KMS-11 (cell line): ENCODE data around the gene PLA2R1.

ENCODE experiments used
- H2AFZ ChIP-seq: fragments of 200-600 bp; sonication (generic); 2 replicates; pipeline ENCODE4 v1.6.1; 2016; ENCODE audit warnings: antibody characterized with exemption, mixed run types, low read depth
- H3K27ac ChIP-seq: fragments of 200-600 bp; sonication (generic); 2 replicates; pipeline ENCODE4 v1.6.1; 2016; ENCODE audit warnings: mild to moderate bottlenecking, mixed run types
- H3K27me3 ChIP-seq: fragments of 200-600 bp; sonication (generic); 2 replicates; pipeline ENCODE4 v1.6.1; 2017; ENCODE audit warnings: mild to moderate bottlenecking, low read depth, mixed run types, moderate library complexity; ENCODE audit not compliant: insufficient read depth
- H3K36me3 ChIP-seq: fragments of 200-600 bp; sonication (generic); 2 replicates; pipeline ENCODE4 v1.6.1; 2017; ENCODE audit warnings: mild to moderate bottlenecking, mixed run types; ENCODE audit not compliant: insufficient read depth
- H3K4me1 ChIP-seq: fragments of 200-600 bp; sonication (generic); 2 replicates; pipeline ENCODE4 v1.6.1; 2016; ENCODE audit warnings: mild to moderate bottlenecking, low read depth, mixed run types; ENCODE audit not compliant: poor library complexity, severe bottlenecking
- H3K4me2 ChIP-seq: fragments of 200-600 bp; sonication (generic); 2 replicates; pipeline ENCODE4 v1.7.0; 2016; ENCODE audit warnings: mild to moderate bottlenecking, mixed run types
- H3K4me3 ChIP-seq: fragments of 200-600 bp; sonication (generic); IDR thresholded peaks from 2 replicates; pipeline ENCODE4 v1.6.1; 2017; ENCODE audit warnings: low read depth, low read length, mixed read lengths; ENCODE audit not compliant: insufficient read depth
- H3K79me2 ChIP-seq: fragments of 200-600 bp; sonication (generic); 2 replicates; pipeline ENCODE4 v1.6.1; 2016; ENCODE audit warnings: low read depth, mixed run types; ENCODE audit not compliant: insufficient read depth
- H3K9ac ChIP-seq: fragments of 200-600 bp; sonication (generic); 2 replicates; pipeline ENCODE4 v1.6.1; 2016; ENCODE audit warnings: mild to moderate bottlenecking, mixed run types
- H4K20me1 ChIP-seq: fragments of 200-600 bp; sonication (generic); 2 replicates; pipeline ENCODE4 v1.6.1; 2016; ENCODE audit warnings: mild to moderate bottlenecking, mixed run types; ENCODE audit not compliant: insufficient read depth
- TF ChIP-seq, protein P1 (sequence below): fragments of 200-600 bp; sonication (generic); conservative IDR thresholded peaks from 2 replicates; pipeline ENCODE4 v1.6.1; 2017; ENCODE audit warnings: low read depth, mild to moderate bottlenecking, antibody characterized with exemption, low read length, moderate library complexity, mixed read lengths

The PLA2R1 gene

DNA sequence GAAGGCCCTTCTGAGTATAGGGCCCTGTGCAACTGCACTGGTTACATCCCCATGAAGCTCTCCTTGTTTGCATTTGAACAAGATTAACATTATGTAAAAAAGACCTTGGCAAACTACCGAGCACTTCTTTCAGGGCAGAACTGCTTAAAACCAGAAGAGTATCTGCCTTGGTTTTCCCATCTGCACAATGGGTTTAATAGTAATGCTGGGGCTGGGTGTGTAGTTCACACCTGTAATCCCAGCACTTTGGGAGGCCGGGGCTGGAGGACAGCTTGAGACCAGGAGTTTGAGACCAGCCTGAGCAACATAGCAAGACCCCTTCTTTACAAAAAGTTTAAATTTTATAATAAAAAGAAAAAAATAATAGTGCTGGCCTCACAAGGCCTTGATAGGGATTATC is 8.5 kb downstream of the PLA2R1 start:
- H3K4me2 ChIP-seq, result no peak overlapping the region
- H3K27me3 ChIP-seq, result no peaks in the 10 kb centered on the region
- no peak overlapping the region for H3K27ac ChIP-seq
- no peaks in the 10 kb centered on the region for H3K4me1 ChIP-seq
- H3K4me3 ChIP-seq, result no peak overlapping the region
- H3K36me3 ChIP-seq, result no peaks in the 10 kb centered on the region
- no peak overlapping the region for H2AFZ ChIP-seq
- no peak overlapping the region for H3K9ac ChIP-seq
- TF ChIP-seq, protein P1, sequence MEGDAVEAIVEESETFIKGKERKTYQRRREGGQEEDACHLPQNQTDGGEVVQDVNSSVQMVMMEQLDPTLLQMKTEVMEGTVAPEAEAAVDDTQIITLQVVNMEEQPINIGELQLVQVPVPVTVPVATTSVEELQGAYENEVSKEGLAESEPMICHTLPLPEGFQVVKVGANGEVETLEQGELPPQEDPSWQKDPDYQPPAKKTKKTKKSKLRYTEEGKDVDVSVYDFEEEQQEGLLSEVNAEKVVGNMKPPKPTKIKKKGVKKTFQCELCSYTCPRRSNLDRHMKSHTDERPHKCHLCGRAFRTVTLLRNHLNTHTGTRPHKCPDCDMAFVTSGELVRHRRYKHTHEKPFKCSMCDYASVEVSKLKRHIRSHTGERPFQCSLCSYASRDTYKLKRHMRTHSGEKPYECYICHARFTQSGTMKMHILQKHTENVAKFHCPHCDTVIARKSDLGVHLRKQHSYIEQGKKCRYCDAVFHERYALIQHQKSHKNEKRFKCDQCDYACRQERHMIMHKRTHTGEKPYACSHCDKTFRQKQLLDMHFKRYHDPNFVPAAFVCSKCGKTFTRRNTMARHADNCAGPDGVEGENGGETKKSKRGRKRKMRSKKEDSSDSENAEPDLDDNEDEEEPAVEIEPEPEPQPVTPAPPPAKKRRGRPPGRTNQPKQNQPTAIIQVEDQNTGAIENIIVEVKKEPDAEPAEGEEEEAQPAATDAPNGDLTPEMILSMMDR, result no peak
- H4K20me1 ChIP-seq, result no peaks in the 10 kb centered on the region
- no peaks in the 10 kb centered on the region for H3K79me2 ChIP-seq

- TF ChIP-seq, protein P1, result no peak
- H3K4me2 ChIP-seq, result no peak overlapping the region
- H4K20me1 ChIP-seq, result no peaks in the 10 kb centered on the region
- no peak overlapping the region for H3K9ac ChIP-seq
- H2AFZ ChIP-seq, result no peak overlapping the region
- no peaks in the 10 kb centered on the region for H3K79me2 ChIP-seq
- no peaks in the 10 kb centered on the region for H3K4me1 ChIP-seq
- H3K36me3 ChIP-seq, result no peaks in the 10 kb centered on the region
- no peaks in the 10 kb centered on the region for H3K27me3 ChIP-seq
- H3K27ac ChIP-seq, result no peak overlapping the region
- no peak overlapping the region for H3K4me3 ChIP-seq
Measured at GRCh38 chr2:160052531-160052930, 9.9 kb downstream of the PLA2R1 start.

DNA sequence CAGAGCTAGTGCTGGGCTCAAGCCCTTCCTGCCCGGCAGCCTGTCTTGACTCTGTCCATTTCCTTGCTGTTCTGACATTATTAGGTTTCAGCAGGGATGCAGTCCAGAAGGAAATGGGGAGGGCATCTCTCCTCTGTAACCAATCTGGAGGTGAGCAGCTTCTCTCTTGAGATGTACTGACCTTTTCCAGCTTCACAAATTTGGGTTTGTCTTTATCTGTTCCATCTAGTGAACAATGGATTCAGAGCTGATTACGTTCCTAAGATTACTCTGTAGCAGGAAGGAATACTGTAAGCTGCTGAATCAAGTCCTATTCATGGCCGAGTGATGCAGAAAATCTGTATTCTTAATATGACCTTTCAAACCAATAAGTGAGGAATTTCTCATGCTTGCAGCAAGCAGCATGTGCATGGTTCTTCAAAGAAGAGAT is 11.0 kb downstream of the PLA2R1 start:
- no peak overlapping the region for H3K4me2 ChIP-seq

DNA sequence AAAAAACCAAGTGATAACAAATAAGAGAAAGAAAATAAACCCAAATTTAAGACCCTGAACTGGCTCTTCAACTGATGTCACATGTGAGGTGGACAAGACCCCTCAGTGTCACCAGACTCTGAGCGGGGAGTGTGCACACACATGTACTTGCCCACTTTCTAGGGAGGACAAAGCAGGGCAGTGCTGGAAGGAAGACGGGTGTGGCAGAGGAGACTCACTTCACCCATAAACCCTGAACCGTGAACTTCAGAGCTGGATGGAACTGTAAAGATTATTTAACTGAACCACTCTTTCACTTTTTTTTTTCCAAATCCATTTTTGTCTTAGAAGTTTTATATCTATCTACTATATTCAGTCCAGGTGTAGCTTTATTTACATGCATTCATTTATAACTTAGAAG is 12.3 kb downstream of the PLA2R1 start:
- TF ChIP-seq, protein P1, result no peak
- Histone ChIP-seq H4K20me1 (no peaks in the 10 kb centered on the region), H3K4me3 (no peak overlapping the region), H2AFZ (no peak overlapping the region), H3K36me3 (no peaks in the 10 kb centered on the region), H3K79me2 (no peaks in the 10 kb centered on the region), H3K27ac (no peak overlapping the region), H3K4me2 (no peak overlapping the region), H3K4me1 (no peaks in the 10 kb centered on the region), H3K9ac (no peak overlapping the region), H3K27me3 (no peaks in the 10 kb centered on the region)

More for the DNA sequence above, 11.0 kb downstream of the PLA2R1 start:
- Histone ChIP-seq H3K4me3 (no peak overlapping the region), H2AFZ (no peak overlapping the region), H4K20me1 (no peaks in the 10 kb centered on the region), H3K4me1 (no peaks in the 10 kb centered on the region), H3K27ac (no peak overlapping the region), H3K79me2 (no peaks in the 10 kb centered on the region), H3K9ac (no peak overlapping the region), H3K36me3 (no peaks in the 10 kb centered on the region), H3K27me3 (no peaks in the 10 kb centered on the region)
- TF ChIP-seq, protein P1, result no peak
